Measurements from ENCODE around the gene CCDC9B.

The CCDC9B gene

DNA sequence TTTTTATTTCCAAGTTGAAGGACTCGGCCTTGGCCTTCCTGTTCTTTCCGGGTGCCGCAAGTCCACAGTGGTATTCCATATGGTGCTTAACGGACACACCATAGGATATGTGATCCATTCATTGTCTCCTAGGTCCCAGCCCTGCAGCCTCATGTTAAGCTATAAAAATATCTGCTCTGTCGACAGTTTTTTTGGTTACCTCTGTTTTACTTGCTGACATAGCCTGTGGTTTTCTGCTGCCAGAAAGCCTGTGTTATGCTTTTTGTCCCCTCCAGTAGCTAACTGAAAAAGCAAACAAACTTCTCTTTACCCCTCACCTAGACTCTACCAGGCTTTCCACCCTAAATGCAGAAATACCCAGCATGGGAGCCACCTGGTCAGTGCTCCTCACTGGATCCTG, 12.0 kb downstream of the CCDC9B start:
- Histone ChIP-seq H3K27ac (ENCODE audit: low read length) (peak overlapping the region; percentile 89), H2AFZ (ENCODE audit: low read length) (no peak overlapping the region), H3K36me3 (replicated peaks; ENCODE audit: insufficient read depth, low read length) (no peaks in the 10 kb centered on the region), H3K9me2 (replicated peaks; ENCODE audit: insufficient read depth, low read length) (no peaks in the 10 kb centered on the region), H3K4me1 (ENCODE audit: low read length) (peaks cover 55% of the 10 kb centered on the region), H3K9ac (ENCODE audit: low read length) (peak overlapping the region; percentile 51), H3K4me2 (ENCODE audit: low read depth, low read length) (peak overlapping the region; percentile 79), H3K9me3 (replicated peaks; ENCODE audit: insufficient read depth, low read length) (no peaks in the 10 kb centered on the region), H3K79me2 (ENCODE audit: low read length) (peaks cover 38% of the 10 kb centered on the region), H4K20me1 (ENCODE audit: insufficient read depth, low read length) (no peaks in the 10 kb centered on the region), H3F3A (ENCODE audit: insufficient read depth, low read length) (peaks cover 36% of the 10 kb centered on the region), H3K27me3 (replicated peaks; ENCODE audit: insufficient read depth, low read length) (no peaks in the 10 kb centered on the region), H3K4me3 (ENCODE audit: low read length) (peak overlapping the region; percentile 32)
- peak; percentile 84 for DNase-seq
- TF ChIP-seq EZH2 (optimal IDR thresholded peaks at IDR 0.05; ENCODE audit: low read depth, low read length) (no peak), EZH2phosphoT487 (IDR thresholded peaks at IDR 0.05; ENCODE audit: low read length) (no peak)
- TF ChIP-seq, protein P1, sequence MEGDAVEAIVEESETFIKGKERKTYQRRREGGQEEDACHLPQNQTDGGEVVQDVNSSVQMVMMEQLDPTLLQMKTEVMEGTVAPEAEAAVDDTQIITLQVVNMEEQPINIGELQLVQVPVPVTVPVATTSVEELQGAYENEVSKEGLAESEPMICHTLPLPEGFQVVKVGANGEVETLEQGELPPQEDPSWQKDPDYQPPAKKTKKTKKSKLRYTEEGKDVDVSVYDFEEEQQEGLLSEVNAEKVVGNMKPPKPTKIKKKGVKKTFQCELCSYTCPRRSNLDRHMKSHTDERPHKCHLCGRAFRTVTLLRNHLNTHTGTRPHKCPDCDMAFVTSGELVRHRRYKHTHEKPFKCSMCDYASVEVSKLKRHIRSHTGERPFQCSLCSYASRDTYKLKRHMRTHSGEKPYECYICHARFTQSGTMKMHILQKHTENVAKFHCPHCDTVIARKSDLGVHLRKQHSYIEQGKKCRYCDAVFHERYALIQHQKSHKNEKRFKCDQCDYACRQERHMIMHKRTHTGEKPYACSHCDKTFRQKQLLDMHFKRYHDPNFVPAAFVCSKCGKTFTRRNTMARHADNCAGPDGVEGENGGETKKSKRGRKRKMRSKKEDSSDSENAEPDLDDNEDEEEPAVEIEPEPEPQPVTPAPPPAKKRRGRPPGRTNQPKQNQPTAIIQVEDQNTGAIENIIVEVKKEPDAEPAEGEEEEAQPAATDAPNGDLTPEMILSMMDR (IDR thresholded peaks at IDR 0.05; ENCODE audit: low read length): no peak

DNA sequence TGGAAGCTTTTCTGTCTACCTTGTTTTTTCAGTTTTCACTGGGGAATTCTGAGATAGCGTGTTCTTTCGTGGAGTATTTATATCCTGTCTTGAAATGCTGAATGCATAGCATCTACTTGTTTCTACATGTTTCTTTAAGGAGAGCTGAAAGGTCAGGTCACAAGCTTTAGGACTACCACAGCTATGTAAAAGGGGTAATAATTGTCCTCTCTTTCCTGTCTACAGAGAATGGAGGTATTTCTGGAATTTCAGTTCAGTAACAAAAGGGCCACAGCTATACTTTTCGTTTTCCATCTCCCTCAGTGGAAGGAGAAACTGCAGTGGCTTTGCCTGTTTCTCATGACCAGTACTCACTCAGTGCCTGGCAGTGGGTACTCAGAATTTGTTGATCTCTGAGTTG, 12.6 kb downstream of the CCDC9B start:
- H3K9me3 ChIP-seq (replicated peaks; ENCODE audit: insufficient read depth, low read length): no peaks in the 10 kb centered on the region
- no peaks in the 10 kb centered on the region for H3K27me3 ChIP-seq (replicated peaks; ENCODE audit: insufficient read depth, low read length)
- peak overlapping the region; percentile 79 for H3K4me2 ChIP-seq (ENCODE audit: low read depth, low read length)
- peaks cover 38% of the 10 kb centered on the region for H3K79me2 ChIP-seq (ENCODE audit: low read length)
- H3K9me2 ChIP-seq (replicated peaks; ENCODE audit: insufficient read depth, low read length): no peaks in the 10 kb centered on the region
- no peak for TF ChIP-seq EZH2phosphoT487 (IDR thresholded peaks at IDR 0.05; ENCODE audit: low read length)
- TF ChIP-seq, protein P1 (IDR thresholded peaks at IDR 0.05; ENCODE audit: low read length): no peak
- no peak for TF ChIP-seq EZH2 (optimal IDR thresholded peaks at IDR 0.05; ENCODE audit: low read depth, low read length)
- H3K9ac ChIP-seq (ENCODE audit: low read length): peak overlapping the region; percentile 51
- peak; percentile 36 for DNase-seq
- no peaks in the 10 kb centered on the region for H3K36me3 ChIP-seq (replicated peaks; ENCODE audit: insufficient read depth, low read length)
- peak overlapping the region; percentile 32 for H3K4me3 ChIP-seq (ENCODE audit: low read length)
- peak overlapping the region; percentile 89 for H3K27ac ChIP-seq (ENCODE audit: low read length)
- H3F3A ChIP-seq (ENCODE audit: insufficient read depth, low read length): peaks cover 36% of the 10 kb centered on the region
- H2AFZ ChIP-seq (ENCODE audit: low read length): no peak overlapping the region
- no peaks in the 10 kb centered on the region for H4K20me1 ChIP-seq (ENCODE audit: insufficient read depth, low read length)
- peaks cover 54% of the 10 kb centered on the region for H3K4me1 ChIP-seq (ENCODE audit: low read length)

- peaks cover 61% of the 10 kb centered on the region for H3K4me1 ChIP-seq (ENCODE audit: low read length)
- TF ChIP-seq EZH2 (optimal IDR thresholded peaks at IDR 0.05; ENCODE audit: low read depth, low read length): no peak
- TF ChIP-seq, protein P1 (IDR thresholded peaks at IDR 0.05; ENCODE audit: low read length): no peak
- no peak for TF ChIP-seq EZH2phosphoT487 (IDR thresholded peaks at IDR 0.05; ENCODE audit: low read length)
- peak overlapping the region; percentile 89 for H3K27ac ChIP-seq (ENCODE audit: low read length)
- DNase-seq: peak; percentile 57
- peaks cover 36% of the 10 kb centered on the region for H3F3A ChIP-seq (ENCODE audit: insufficient read depth, low read length)
- no peaks in the 10 kb centered on the region for H4K20me1 ChIP-seq (ENCODE audit: insufficient read depth, low read length)
- peak overlapping the region; percentile 32 for H3K4me3 ChIP-seq (ENCODE audit: low read length)
- 0 out of 2 replicates have a peak overlapping the region, but pooled peaks have one; percentile 0 for H2AFZ ChIP-seq (ENCODE audit: low read length)
- H3K4me2 ChIP-seq (ENCODE audit: low read depth, low read length): peak overlapping the region; percentile 79
- no peaks in the 10 kb centered on the region for H3K9me3 ChIP-seq (replicated peaks; ENCODE audit: insufficient read depth, low read length)
- H3K27me3 ChIP-seq (replicated peaks; ENCODE audit: insufficient read depth, low read length): no peaks in the 10 kb centered on the region
- H3K36me3 ChIP-seq (replicated peaks; ENCODE audit: insufficient read depth, low read length): no peaks in the 10 kb centered on the region
- H3K9me2 ChIP-seq (replicated peaks; ENCODE audit: insufficient read depth, low read length): no peaks in the 10 kb centered on the region
- peaks cover 38% of the 10 kb centered on the region for H3K79me2 ChIP-seq (ENCODE audit: low read length)
- peak overlapping the region; percentile 51; the same call in 1 of the 2 replicates for H3K9ac ChIP-seq (ENCODE audit: low read length)
These were observed 13.3 kb downstream of the CCDC9B start for GRCh38 chr15:40327457-40327856.
